Uterus (tissue), 4 donors: Measurements from ENCODE around the gene YTHDF1. TPM values are rescaled to one million over a fixed set of nuclear protein-coding genes. Genes with fewer than 3 reads are reported as not detected.

Experiments used
- DNase-seq, 2 donors: peaks; one replicate each; pipeline ENCODE4 v3.0.0-alpha.2; 2019 to 2020
- H3K27ac ChIP-seq, 2 donors: fragments of 200-600 bp; sonication (generic); 1 replicate in 1 of 2; 2 replicates in 1 of 2; pipeline ENCODE4 v1.5.1; 2016 to 2018
- H3K27me3 ChIP-seq, 2 donors: fragments of 200-600 bp; sonication (generic); one replicate each; pipeline ENCODE4 v1.5.1; 2018 to 2019; ENCODE audit warnings: control low read depth in 1 of 2
- H3K36me3 ChIP-seq, 2 donors: fragments of 200-600 bp; sonication (generic); one replicate each; pipeline ENCODE4 v1.5.1; 2019; ENCODE audit warnings: control low read depth in 1 of 2
- H3K4me1 ChIP-seq, 2 donors: fragments of 200-600 bp; sonication (generic); one replicate each; pipeline ENCODE4 v1.5.1; 2018 to 2019; ENCODE audit warnings: control low read depth in 1 of 2
- H3K4me3 ChIP-seq, 2 donors: fragments of 200-600 bp; sonication (generic); 1 replicate in 1 of 2; 2 replicates in 1 of 2; pipeline ENCODE4 v1.5.1; 2018 to 2019; ENCODE audit warnings: mild to moderate bottlenecking in 1 of 2
- H3K9me3 ChIP-seq, 2 donors: fragments of 200-600 bp; sonication (generic); one replicate each; pipeline ENCODE4 v1.5.1; 2019; ENCODE audit warnings: control low read depth in 1 of 2
- POLR2A ChIP-seq, 2 donors: fragments of 450-650 bp; IDR thresholded peaks; one replicate each; pipeline ENCODE4 v1.6.1; 2016; ENCODE audit warnings: antibody characterized with exemption in 2 of 2, mild to moderate bottlenecking in 1 of 2, moderate library complexity in 1 of 2
- intact Hi-C: fragments of 100-400 bp; cut with DNase I; formaldehyde crosslinking; loops from one replicate; pipeline ENCODE4 v1.15.1; 2023; ENCODE audit warnings: low total_unique reads
- total RNA-seq, 4 donors: library from RNA; depleted of rRNA in 3 of 4; stranded (reverse); fragments of >200 nt in 3 of 4; gene quantifications; one replicate each; pipeline versions ENCODE4 v1.1.0 to v1.2.4, GENCODE V29; 2014 to 2023
- TF ChIP-seq, protein P1 (sequence below), 4 experiments: fragments of 200-600 bp in 2 of 4; fragments of 450-650 bp in 2 of 4; sonication (generic) in 2 of 4; IDR thresholded peaks; one replicate each; pipeline ENCODE4 v1.5.1; 2016 to 2019; ENCODE audit warnings: antibody characterized with exemption in 4 of 4, mild to moderate bottlenecking in 2 of 4, moderate library complexity in 1 of 4
- donor health status: DM: yes; HTN: yes; CAD: no.

The YTHDF1 gene
- total RNA-seq, 4 donors from 2014 or later = 17.9 to 35.8 (median 25.8) TPM

DNA sequence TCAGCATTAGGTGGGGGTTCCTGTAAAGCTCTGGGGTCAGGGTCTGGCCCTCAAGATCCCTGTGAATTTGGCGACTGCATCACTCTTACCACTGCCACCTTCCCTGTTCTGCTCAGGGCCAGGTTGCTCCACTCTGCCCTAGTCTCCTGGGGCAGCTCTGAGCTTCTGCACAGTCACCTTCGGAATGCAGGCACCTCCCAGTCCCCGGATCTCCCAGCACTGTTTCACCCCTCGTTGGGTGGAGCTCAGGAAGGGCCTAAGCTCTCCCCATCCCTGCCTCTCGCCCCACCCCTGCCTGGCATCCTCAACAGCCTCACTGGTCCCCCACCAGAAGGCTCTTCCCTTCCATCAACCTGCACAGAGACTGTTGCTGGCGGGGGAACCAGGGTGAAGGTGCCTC lies 46.2 kb downstream of the YTHDF1 start:
- Histone ChIP-seq H3K9me3 (no peaks in the 10 kb centered on the region), H3K4me1 (no peaks in the 10 kb centered on the region), H3K4me3 (no peak overlapping the region), H3K27ac (no peak overlapping the region), H3K36me3 (no peaks in the 10 kb centered on the region), H3K27me3 (peaks cover 0 to 16% of the 10 kb centered on the region in 2 donors)
- intact Hi-C loops = no loop called here
- TF ChIP-seq POLR2A (IDR thresholded peaks at IDR 0.05) = no peak
- TF ChIP-seq, protein P1, sequence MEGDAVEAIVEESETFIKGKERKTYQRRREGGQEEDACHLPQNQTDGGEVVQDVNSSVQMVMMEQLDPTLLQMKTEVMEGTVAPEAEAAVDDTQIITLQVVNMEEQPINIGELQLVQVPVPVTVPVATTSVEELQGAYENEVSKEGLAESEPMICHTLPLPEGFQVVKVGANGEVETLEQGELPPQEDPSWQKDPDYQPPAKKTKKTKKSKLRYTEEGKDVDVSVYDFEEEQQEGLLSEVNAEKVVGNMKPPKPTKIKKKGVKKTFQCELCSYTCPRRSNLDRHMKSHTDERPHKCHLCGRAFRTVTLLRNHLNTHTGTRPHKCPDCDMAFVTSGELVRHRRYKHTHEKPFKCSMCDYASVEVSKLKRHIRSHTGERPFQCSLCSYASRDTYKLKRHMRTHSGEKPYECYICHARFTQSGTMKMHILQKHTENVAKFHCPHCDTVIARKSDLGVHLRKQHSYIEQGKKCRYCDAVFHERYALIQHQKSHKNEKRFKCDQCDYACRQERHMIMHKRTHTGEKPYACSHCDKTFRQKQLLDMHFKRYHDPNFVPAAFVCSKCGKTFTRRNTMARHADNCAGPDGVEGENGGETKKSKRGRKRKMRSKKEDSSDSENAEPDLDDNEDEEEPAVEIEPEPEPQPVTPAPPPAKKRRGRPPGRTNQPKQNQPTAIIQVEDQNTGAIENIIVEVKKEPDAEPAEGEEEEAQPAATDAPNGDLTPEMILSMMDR (IDR thresholded peaks at IDR 0.05) = no peak
- no peak for DNase-seq

DNA sequence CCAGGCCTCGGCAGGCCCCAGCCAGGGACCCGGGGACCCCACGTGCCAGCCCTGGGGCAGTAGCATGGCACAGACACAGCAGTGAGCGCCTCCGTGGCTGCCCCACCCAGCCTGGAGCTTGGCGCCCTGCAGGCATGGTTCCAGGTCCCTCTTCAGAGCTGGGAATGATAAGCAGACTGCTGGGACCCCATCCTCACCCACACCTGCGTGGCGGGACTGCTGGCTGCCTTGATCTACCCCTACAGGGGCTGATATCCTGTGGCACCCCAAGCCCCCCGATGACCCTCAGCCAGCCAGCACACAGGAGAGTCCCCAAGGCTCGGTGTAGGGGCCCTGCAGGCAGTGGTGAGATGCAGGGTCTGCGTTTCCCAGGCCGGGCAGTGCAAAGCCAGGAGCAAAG lies 47.1 kb downstream of the YTHDF1 start:
- Histone ChIP-seq H3K27me3 (peaks cover 0 to 8% of the 10 kb centered on the region in 2 donors), H3K9me3 (no peaks in the 10 kb centered on the region), H3K27ac (no peak overlapping the region), H3K4me1 (no peaks in the 10 kb centered on the region), H3K4me3 (no peak overlapping the region), H3K36me3 (no peaks in the 10 kb centered on the region)
- no peak for TF ChIP-seq POLR2A (IDR thresholded peaks at IDR 0.05)
- TF ChIP-seq, protein P1 (IDR thresholded peaks at IDR 0.05) = no peak
- intact Hi-C loops = no loop called here
- no peak for DNase-seq

DNA sequence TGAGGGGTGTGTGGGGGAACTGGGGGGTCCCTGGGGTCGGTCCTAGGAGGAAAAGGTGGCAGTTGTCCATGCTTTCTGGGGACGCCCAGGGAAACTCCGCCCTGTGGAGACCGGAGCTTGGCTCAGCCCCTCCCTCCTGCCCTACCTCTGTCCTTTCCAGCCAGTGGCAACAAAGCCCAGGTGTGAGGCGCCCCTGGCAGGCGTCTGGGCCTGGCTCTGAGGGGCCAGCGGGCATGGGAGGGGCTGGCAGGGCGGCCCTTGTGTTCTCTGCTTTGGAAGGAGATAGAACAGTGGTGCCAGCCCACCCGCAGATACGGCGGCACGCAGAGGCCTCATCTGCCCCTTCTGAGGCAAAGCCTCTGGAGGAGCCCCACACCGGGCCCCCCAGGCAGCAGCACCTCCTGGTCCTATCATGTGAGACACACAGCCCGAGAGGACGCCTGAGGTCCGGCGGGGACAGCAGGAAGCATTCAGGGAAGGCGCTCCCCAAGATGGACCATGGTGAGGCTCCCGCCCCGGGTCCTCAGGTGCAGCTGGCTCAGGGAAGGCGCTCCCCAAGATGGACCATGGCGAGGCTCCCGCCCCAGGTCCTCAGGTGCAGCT lies 47.9 kb downstream of the YTHDF1 start:
- H3K27ac ChIP-seq = no peak overlapping the region
- no peaks in the 10 kb centered on the region for H3K4me1 ChIP-seq
- H3K4me3 ChIP-seq = no peak overlapping the region
- H3K36me3 ChIP-seq = no peaks in the 10 kb centered on the region
- TF ChIP-seq, protein P1 (IDR thresholded peaks at IDR 0.05) = no peak
- no peak for TF ChIP-seq POLR2A (IDR thresholded peaks at IDR 0.05)
- intact Hi-C loops = no loop called here
- no peak for DNase-seq
- no peaks in the 10 kb centered on the region for H3K27me3 ChIP-seq
- no peaks in the 10 kb centered on the region for H3K9me3 ChIP-seq

DNA sequence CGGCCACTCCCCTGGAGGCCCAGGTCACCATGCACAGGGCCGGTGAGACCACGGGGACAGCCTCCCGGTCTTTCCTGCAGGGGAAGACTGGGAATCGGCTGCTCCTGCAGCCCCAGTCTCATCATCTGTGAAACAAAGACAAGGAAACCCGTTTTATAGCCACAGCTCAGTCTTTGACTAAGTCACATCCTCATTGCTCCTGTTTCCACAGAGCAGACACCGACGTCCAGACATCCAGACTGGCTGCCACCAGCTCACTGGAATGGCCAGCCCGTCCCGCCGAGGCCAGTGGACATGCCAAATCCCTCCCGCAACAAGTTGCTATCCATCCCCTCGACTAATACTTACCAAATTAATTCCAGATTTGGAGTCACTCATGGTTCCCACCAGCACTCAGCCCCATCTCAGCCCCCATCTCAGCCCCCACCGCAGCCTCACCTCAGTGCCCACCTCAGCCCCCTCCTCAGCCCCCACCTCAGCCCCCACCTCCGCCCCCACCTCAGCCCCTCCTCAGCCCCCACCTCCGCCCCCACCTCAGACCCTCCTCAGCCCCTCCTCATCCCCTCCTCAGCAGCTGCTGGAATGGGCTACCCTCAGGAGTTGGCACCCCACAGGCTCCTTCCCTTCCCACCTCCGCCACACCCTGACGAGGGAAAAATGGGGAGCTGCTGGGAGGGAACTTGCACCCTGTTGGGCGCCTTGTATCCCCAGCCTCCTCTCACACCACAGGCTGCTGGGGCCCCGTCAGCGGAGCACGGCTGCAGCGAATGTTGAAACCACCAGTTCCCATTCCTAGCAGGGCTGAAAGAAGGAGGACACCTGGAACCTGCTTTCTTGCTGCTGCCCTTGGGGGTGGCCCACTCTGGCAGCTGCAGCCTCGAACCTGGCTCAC lies 48.7 kb downstream of the YTHDF1 start:
- no peaks in the 10 kb centered on the region for H3K36me3 ChIP-seq
- no peaks in the 10 kb centered on the region for H3K27me3 ChIP-seq
- intact Hi-C loops = no loop called here
- no peak overlapping the region for H3K27ac ChIP-seq
- no peaks in the 10 kb centered on the region for H3K4me1 ChIP-seq
- no peak for DNase-seq
- H3K4me3 ChIP-seq = no peak overlapping the region
- no peaks in the 10 kb centered on the region for H3K9me3 ChIP-seq
- TF ChIP-seq POLR2A (IDR thresholded peaks at IDR 0.05) = no peak
- TF ChIP-seq, protein P1 (IDR thresholded peaks at IDR 0.05) = no peak
